Aorta (tissue), 5 donors: ENCODE measurements around the gene ATP1B1. TPM values are rescaled to one million over a fixed set of nuclear protein-coding genes. Genes with fewer than 3 reads are reported as not detected.

Source experiments
- ATAC-seq: fragments of 200-7000 bp; cut with Tn5 transposase; one replicate; pipeline ENCODE4 v1.9.1; 2022; ENCODE audit warnings: moderate library complexity; ENCODE audit not compliant: low FRiP score
- DNase-seq, 2 donors: peaks; one replicate each; pipeline ENCODE4 v3.0.0-alpha.2; 2020
- H3K27ac ChIP-seq, 2 donors: one replicate each; pipeline ENCODE4 v1.5.1; 2013; ENCODE audit warnings: low read length in 2 of 2, mild to moderate bottlenecking in 2 of 2, moderate library complexity in 2 of 2, control low read depth in 1 of 2, inconsistent platforms in 1 of 2, low read depth in 1 of 2
- H3K27me3 ChIP-seq, 2 donors: one replicate each; pipeline ENCODE4 v1.6.1; 2013; ENCODE audit warnings: control low read depth in 1 of 2, low read length in 1 of 2, mild to moderate bottlenecking in 1 of 2, moderate library complexity in 1 of 2; ENCODE audit not compliant: insufficient read depth in 2 of 2, control insufficient read depth in 1 of 2
- H3K36me3 ChIP-seq, 2 donors: one replicate each; pipeline ENCODE4 v1.6.1; 2013; ENCODE audit warnings: control low read depth in 1 of 2, low read length in 1 of 2, mild to moderate bottlenecking in 1 of 2; ENCODE audit not compliant: insufficient read depth in 2 of 2, control insufficient read depth in 1 of 2
- H3K4me1 ChIP-seq, 2 donors: one replicate each; pipeline ENCODE4 v1.6.1; 2013; ENCODE audit warnings: low read length in 2 of 2, control low read depth in 1 of 2, mild to moderate bottlenecking in 1 of 2, moderate library complexity in 1 of 2; ENCODE audit not compliant: insufficient read depth in 2 of 2, control insufficient read depth in 1 of 2
- H3K4me3 ChIP-seq, 2 donors: one replicate each; pipeline ENCODE4 v1.5.1; 2013; ENCODE audit warnings: low read length in 2 of 2, control low read depth in 1 of 2, mild to moderate bottlenecking in 1 of 2
- H3K9me3 ChIP-seq: one replicate; pipeline ENCODE4 v1.6.1; 2013; ENCODE audit warnings: mild to moderate bottlenecking, low read length; ENCODE audit not compliant: control insufficient read depth
- WGBS, 2 donors: extraction: QIAGEN DNeasy Blood & Tissue Kit; methylation state at CpG; one replicate each; pipeline ENCODE4 v1.1.7; 2013; 5-methylcytosine and 5-hydroxymethylcytosine counted together
- intact Hi-C, 2 donors: fragments of 100-400 bp; cut with DNase I; formaldehyde crosslinking; loops; one replicate each; pipeline versions ENCODE4 v1.14.2 to v1.15.0; 2022
- polyA plus RNA-seq, 2 donors: library from polyadenylated mRNA; stranded (reverse); fragments of 200-250 nt; gene quantifications; one replicate each; pipeline ENCODE4 v1.2.3, GENCODE V29; 2013
- total RNA-seq, 2 donors: library from RNA; stranded (reverse); fragmentation: NEBNext Ultra II Directional; extraction: Animal tissue kit (Norgen Biotek cat#: 25700); gene quantifications; one replicate each; pipeline ENCODE4 v1.2.1, GENCODE V29; 2021
- donor health status: healthy with polysubstance abuse.
- donor health status: Bipolar disorder and iron deficiency.
- donor health status: DM: no; HTN: no; CAD: no.
- donor health status: DM: no; HTN: no; CAD: no.
- donor health status: DM: yes; HTN: yes; CAD: no.

The ATP1B1 gene
- total and polyA plus RNA-seq, 4 donors: 7.1 to 23.8 (median 7.7) TPM

DNA sequence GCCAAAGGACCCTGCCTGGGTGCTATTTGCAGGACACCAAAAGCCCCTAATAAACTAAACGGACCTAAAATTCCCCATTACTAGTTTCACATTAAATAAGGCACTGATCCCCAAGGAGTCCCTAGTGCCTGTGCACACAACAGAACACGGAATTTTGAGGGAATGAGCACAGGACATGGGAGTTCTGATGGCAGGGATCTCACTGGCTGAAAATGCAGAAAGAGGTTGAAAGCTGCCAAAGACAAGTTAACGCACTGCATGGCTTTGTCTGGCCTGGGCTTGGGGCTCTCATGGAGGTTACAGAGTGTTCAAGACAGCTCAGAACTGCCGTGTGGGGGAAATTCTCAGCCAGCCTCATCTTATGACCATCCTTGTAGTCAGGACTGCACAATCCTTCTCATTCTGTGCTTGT lies 15.6 kb upstream of the ATP1B1 start:
- DNase-seq: no peak
- WGBS, 2 donors: 31 to 35% methylated on average over 4 of the region's 4 CpGs

DNA sequence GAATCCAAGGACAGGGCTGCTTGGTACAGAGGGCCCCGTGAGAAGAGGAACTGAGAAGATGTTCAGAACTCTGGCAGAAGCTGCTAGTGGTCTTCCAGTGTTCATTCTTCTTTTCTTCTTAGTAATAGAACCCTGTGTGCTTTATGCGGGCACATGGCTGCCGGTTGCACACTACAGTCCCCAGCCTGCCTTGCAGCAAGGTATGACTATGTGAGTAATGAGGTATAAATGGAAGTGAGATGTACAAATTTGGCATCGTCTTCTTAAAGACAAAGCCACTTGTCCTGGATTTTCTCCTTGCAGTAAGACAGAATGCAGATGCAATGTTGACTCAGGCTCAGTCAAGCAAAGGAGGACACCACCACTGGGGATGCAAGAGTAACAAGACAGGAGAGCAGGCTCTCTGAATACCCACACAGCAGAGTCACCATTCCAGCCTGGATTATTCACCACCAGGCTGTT lies 15.0 kb upstream of the ATP1B1 start:
- H3K36me3 ChIP-seq: no peaks in the 10 kb centered on the region
- no peak overlapping the region for H3K4me3 ChIP-seq
- H3K9me3 ChIP-seq: no peaks in the 10 kb centered on the region
- H3K27me3 ChIP-seq: no peaks in the 10 kb centered on the region
- no peak for DNase-seq
- no peak for ATAC-seq
- intact Hi-C loops: no loop called here
- no peaks in the 10 kb centered on the region for H3K4me1 ChIP-seq
- H3K27ac ChIP-seq: no peak overlapping the region
- 95 to 98% methylated on average over 4 of the region's 4 CpGs for WGBS, 2 donors

More for the DNA sequence above, 15.6 kb upstream of the ATP1B1 start:
- Histone ChIP-seq H3K4me3 (no peak overlapping the region), H3K4me1 (no peaks in the 10 kb centered on the region), H3K9me3 (no peaks in the 10 kb centered on the region), H3K27ac (no peak overlapping the region), H3K27me3 (no peaks in the 10 kb centered on the region), H3K36me3 (no peaks in the 10 kb centered on the region)
- ATAC-seq: no peak
- intact Hi-C loops: no loop called here

- DNase-seq (no peak), ATAC-seq (no peak)
- H3K4me1 ChIP-seq: no peaks in the 10 kb centered on the region
- H3K4me3 ChIP-seq: no peak overlapping the region
- intact Hi-C loops: no loop called here
- no peaks in the 10 kb centered on the region for H3K36me3 ChIP-seq
- 94 to 96% methylated on average over 2 of the region's 2 CpGs for WGBS, 2 donors
- H3K9me3 ChIP-seq: no peaks in the 10 kb centered on the region
- no peak overlapping the region for H3K27ac ChIP-seq
- H3K27me3 ChIP-seq: no peaks in the 10 kb centered on the region
These were observed 14.1 kb upstream of the ATP1B1 start for GRCh38 chr1:169092399-169092798.

DNA sequence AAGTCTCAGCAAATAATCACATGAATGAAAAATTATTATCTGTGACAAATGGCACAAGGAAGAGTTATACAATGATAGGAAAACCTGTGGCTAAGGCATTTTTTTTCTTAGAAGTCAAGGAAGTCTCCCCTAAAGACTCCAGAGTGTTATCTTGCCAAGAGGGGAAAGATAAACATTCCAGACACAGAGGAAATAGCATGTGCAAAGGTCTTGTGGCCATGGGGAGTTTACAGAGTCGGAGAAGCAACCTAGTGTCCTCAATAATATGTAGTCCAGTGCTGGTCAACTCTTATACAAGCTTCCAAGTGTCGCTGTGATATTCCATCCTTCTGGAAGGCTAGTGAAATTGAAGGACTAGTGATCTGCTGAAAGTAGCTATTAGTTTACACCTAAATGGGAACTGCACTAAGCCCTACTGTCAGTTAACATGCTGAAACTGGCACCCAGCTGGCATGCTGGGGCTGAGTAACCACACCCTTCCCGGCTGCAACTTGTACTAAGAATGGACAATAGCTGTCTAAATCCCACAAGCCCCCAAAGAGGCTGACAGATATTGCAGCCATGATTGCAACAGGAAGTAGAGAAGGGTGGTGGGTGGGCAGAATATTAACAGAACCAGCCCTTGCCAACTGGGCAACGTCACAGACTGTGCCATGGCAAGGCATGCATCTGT lies 11.5 kb upstream of the ATP1B1 start:
- no peak for DNase-seq
- 82 to 86% methylated on average over 4 of the region's 4 CpGs for WGBS, 2 donors
- no peaks in the 10 kb centered on the region for H3K27me3 ChIP-seq
- H3K27ac ChIP-seq: no peak overlapping the region
- no peak overlapping the region for H3K4me3 ChIP-seq
- H3K36me3 ChIP-seq: no peaks in the 10 kb centered on the region
- intact Hi-C loops: no loop called here
- no peaks in the 10 kb centered on the region for H3K4me1 ChIP-seq
- no peak for ATAC-seq
- H3K9me3 ChIP-seq: no peaks in the 10 kb centered on the region

- no peaks in the 10 kb centered on the region for H3K36me3 ChIP-seq
- 95 to 96% methylated on average over 1 of the region's 1 CpG for WGBS, 2 donors
- H3K27me3 ChIP-seq: no peaks in the 10 kb centered on the region
- no peak overlapping the region for H3K4me3 ChIP-seq
- intact Hi-C loops: no loop called here
- no peak overlapping the region for H3K27ac ChIP-seq
- no peak for ATAC-seq
- no peaks in the 10 kb centered on the region for H3K9me3 ChIP-seq
- no peak for DNase-seq
- no peaks in the 10 kb centered on the region for H3K4me1 ChIP-seq
These were observed 8.1 kb upstream of the ATP1B1 start for GRCh38 chr1:169098380-169098779.

- WGBS, 2 donors: 81 to 83% methylated on average over 2 of the region's 2 CpGs
- Histone ChIP-seq H3K27me3 (no peaks in the 10 kb centered on the region), H3K9me3 (no peaks in the 10 kb centered on the region), H3K27ac (no peak overlapping the region), H3K36me3 (no peaks in the 10 kb centered on the region), H3K4me3 (no peak overlapping the region), H3K4me1 (no peaks in the 10 kb centered on the region)
- intact Hi-C loops: no loop called here
- DNase-seq (no peak), ATAC-seq (no peak)
These were observed 6.9 kb upstream of the ATP1B1 start for GRCh38 chr1:169099561-169099960.

- H3K9me3 ChIP-seq: no peaks in the 10 kb centered on the region
- H3K36me3 ChIP-seq: no peaks in the 10 kb centered on the region
- no peak overlapping the region for H3K4me3 ChIP-seq
- no peaks in the 10 kb centered on the region for H3K27me3 ChIP-seq
- ATAC-seq (no peak), DNase-seq (no peak)
- no peaks in the 10 kb centered on the region for H3K4me1 ChIP-seq
- intact Hi-C loops: loop anchor here in 1 of 2 donors (10.0 kb wide), 2 partner anchors 95 to 245 kb away; no protein-coding TSS in a partner anchor
- 66 to 68% methylated on average over 1 of the region's 1 CpG for WGBS, 2 donors
- H3K27ac ChIP-seq: no peak overlapping the region
These were observed 6.3 kb upstream of the ATP1B1 start for GRCh38 chr1:169100208-169100607.

- ATAC-seq (no peak), DNase-seq (no peak)
- Histone ChIP-seq H3K27ac (no peak overlapping the region), H3K9me3 (no peaks in the 10 kb centered on the region), H3K36me3 (no peaks in the 10 kb centered on the region), H3K4me1 (no peaks in the 10 kb centered on the region), H3K27me3 (no peaks in the 10 kb centered on the region), H3K4me3 (no peak overlapping the region)
- intact Hi-C loops: loop anchor here in 1 of 2 donors (10.0 kb wide), 2 partner anchors 96 to 244 kb away; no protein-coding TSS in a partner anchor
- 65 to 78% methylated on average over 3 of the region's 3 CpGs for WGBS, 2 donors
These were observed 5.8 kb upstream of the ATP1B1 start for GRCh38 chr1:169100651-169101088.

GRCh38 chr1:169102567-169102966 lies 3.9 kb upstream of the ATP1B1 start:
- 2 to 6% methylated on average over 4 of the region's 4 CpGs for WGBS, 2 donors
- Histone ChIP-seq H3K27me3 (no peaks in the 10 kb centered on the region), H3K4me3 (no peak overlapping the region), H3K4me1 (no peaks in the 10 kb centered on the region), H3K36me3 (no peaks in the 10 kb centered on the region), H3K27ac (peak overlapping the region in 1 of 2 donors; percentile 11), H3K9me3 (no peaks in the 10 kb centered on the region)
- intact Hi-C loops: loop anchor here in 1 of 2 donors (10.0 kb wide), 2 partner anchors 98 to 242 kb away; no protein-coding TSS in a partner anchor
- DNase-seq (peak in 1 of 2 donors; percentile 51), ATAC-seq (no peak)
